ENCODE results near the gene NOVA1. TPM values are rescaled to one million over a fixed set of nuclear protein-coding genes. Genes with fewer than 3 reads are reported as not detected.

NOVA1 gene
- total RNA-seq, 1 donor from 2014 or later = 1.9 TPM

GRCh38 chr14:26548406-26548805 is 49.4 kb downstream of the NOVA1 start:
- no peaks in the 10 kb centered on the region for H3K27me3 Mint-ChIP-seq (ENCODE audit: unreplicated experiment)
- no peaks in the 10 kb centered on the region for H3K9me3 Mint-ChIP-seq (ENCODE audit: unreplicated experiment)
- TF ChIP-seq CTCF (IDR thresholded peaks at IDR 0.05) = no peak
- no peak for DNase-seq (ENCODE audit: extremely low spot score, unreplicated experiment)
- H3K4me3 Mint-ChIP-seq (ENCODE audit: unreplicated experiment) = no peak overlapping the region
- no peaks in the 10 kb centered on the region for H3K36me3 Mint-ChIP-seq (ENCODE audit: unreplicated experiment)
- H3K27ac Mint-ChIP-seq (ENCODE audit: unreplicated experiment) = no peak overlapping the region
- no peaks in the 10 kb centered on the region for H3K4me1 Mint-ChIP-seq (ENCODE audit: unreplicated experiment)

GRCh38 chr14:26538176-26538575 is 59.7 kb downstream of the NOVA1 start:
- H3K36me3 Mint-ChIP-seq (ENCODE audit: unreplicated experiment) = no peaks in the 10 kb centered on the region
- H3K27ac Mint-ChIP-seq (ENCODE audit: unreplicated experiment) = no peak overlapping the region
- H3K9me3 Mint-ChIP-seq (ENCODE audit: unreplicated experiment) = no peaks in the 10 kb centered on the region
- H3K4me3 Mint-ChIP-seq (ENCODE audit: unreplicated experiment) = no peak overlapping the region
- no peak for DNase-seq (ENCODE audit: extremely low spot score, unreplicated experiment)
- no peak for TF ChIP-seq CTCF (IDR thresholded peaks at IDR 0.05)
- H3K27me3 Mint-ChIP-seq (ENCODE audit: unreplicated experiment) = peaks cover 3% of the 10 kb centered on the region
- H3K4me1 Mint-ChIP-seq (ENCODE audit: unreplicated experiment) = no peaks in the 10 kb centered on the region

GRCh38 chr14:26531894-26532293 is 65.9 kb downstream of the NOVA1 start:
- peak; percentile 54 for TF ChIP-seq CTCF (IDR thresholded peaks at IDR 0.05)
- H3K9me3 Mint-ChIP-seq (ENCODE audit: unreplicated experiment) = no peaks in the 10 kb centered on the region
- DNase-seq (ENCODE audit: extremely low spot score, unreplicated experiment) = no peak
- peaks cover 10% of the 10 kb centered on the region for H3K4me1 Mint-ChIP-seq (ENCODE audit: unreplicated experiment)
- no peaks in the 10 kb centered on the region for H3K27me3 Mint-ChIP-seq (ENCODE audit: unreplicated experiment)
- no peaks in the 10 kb centered on the region for H3K36me3 Mint-ChIP-seq (ENCODE audit: unreplicated experiment)
- H3K4me3 Mint-ChIP-seq (ENCODE audit: unreplicated experiment) = no peak overlapping the region
- H3K27ac Mint-ChIP-seq (ENCODE audit: unreplicated experiment) = no peak overlapping the region

- H3K36me3 Mint-ChIP-seq (ENCODE audit: unreplicated experiment) = no peaks in the 10 kb centered on the region
- no peak overlapping the region for H3K27ac Mint-ChIP-seq (ENCODE audit: unreplicated experiment)
- no peaks in the 10 kb centered on the region for H3K27me3 Mint-ChIP-seq (ENCODE audit: unreplicated experiment)
- no peak overlapping the region for H3K4me3 Mint-ChIP-seq (ENCODE audit: unreplicated experiment)
- H3K9me3 Mint-ChIP-seq (ENCODE audit: unreplicated experiment) = no peaks in the 10 kb centered on the region
- TF ChIP-seq CTCF (IDR thresholded peaks at IDR 0.05) = no peak
- H3K4me1 Mint-ChIP-seq (ENCODE audit: unreplicated experiment) = peaks cover 10% of the 10 kb centered on the region
- DNase-seq (ENCODE audit: extremely low spot score, unreplicated experiment) = no peak
These were observed 69.2 kb downstream of the NOVA1 start for GRCh38 chr14:26528415-26529182.

- Mint-ChIP-seq H3K4me1 (ENCODE audit: unreplicated experiment) (peaks cover 12% of the 10 kb centered on the region), H3K27me3 (ENCODE audit: unreplicated experiment) (no peaks in the 10 kb centered on the region), H3K4me3 (ENCODE audit: unreplicated experiment) (no peak overlapping the region), H3K9me3 (ENCODE audit: unreplicated experiment) (no peaks in the 10 kb centered on the region), H3K36me3 (ENCODE audit: unreplicated experiment) (no peaks in the 10 kb centered on the region), H3K27ac (ENCODE audit: unreplicated experiment) (no peak overlapping the region)
- DNase-seq (ENCODE audit: extremely low spot score, unreplicated experiment) = no peak
- TF ChIP-seq CTCF (IDR thresholded peaks at IDR 0.05) = no peak
These were observed 70.7 kb downstream of the NOVA1 start for GRCh38 chr14:26527095-26527494.
